GM18505 (cell line): Measurements from ENCODE around the gene ZNF467.

Experiments
- ATAC-seq: cut with Tn5 transposase; IDR thresholded peaks from one replicate; pipeline ENCODE4 v1.9.1; 2021; ENCODE audit not compliant: unreplicated experiment
- POLR2A ChIP-seq: IDR thresholded peaks from 4 replicates; pipeline ENCODE4 v1.6.1; 2011; ENCODE audit warnings: borderline replicate concordance; ENCODE audit not compliant: insufficient read depth, insufficient read length; ENCODE audit errors: extremely low read depth

ZNF467 gene, protein sequence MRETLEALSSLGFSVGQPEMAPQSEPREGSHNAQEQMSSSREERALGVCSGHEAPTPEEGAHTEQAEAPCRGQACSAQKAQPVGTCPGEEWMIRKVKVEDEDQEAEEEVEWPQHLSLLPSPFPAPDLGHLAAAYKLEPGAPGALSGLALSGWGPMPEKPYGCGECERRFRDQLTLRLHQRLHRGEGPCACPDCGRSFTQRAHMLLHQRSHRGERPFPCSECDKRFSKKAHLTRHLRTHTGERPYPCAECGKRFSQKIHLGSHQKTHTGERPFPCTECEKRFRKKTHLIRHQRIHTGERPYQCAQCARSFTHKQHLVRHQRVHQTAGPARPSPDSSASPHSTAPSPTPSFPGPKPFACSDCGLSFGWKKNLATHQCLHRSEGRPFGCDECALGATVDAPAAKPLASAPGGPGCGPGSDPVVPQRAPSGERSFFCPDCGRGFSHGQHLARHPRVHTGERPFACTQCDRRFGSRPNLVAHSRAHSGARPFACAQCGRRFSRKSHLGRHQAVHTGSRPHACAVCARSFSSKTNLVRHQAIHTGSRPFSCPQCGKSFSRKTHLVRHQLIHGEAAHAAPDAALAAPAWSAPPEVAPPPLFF

DNA sequence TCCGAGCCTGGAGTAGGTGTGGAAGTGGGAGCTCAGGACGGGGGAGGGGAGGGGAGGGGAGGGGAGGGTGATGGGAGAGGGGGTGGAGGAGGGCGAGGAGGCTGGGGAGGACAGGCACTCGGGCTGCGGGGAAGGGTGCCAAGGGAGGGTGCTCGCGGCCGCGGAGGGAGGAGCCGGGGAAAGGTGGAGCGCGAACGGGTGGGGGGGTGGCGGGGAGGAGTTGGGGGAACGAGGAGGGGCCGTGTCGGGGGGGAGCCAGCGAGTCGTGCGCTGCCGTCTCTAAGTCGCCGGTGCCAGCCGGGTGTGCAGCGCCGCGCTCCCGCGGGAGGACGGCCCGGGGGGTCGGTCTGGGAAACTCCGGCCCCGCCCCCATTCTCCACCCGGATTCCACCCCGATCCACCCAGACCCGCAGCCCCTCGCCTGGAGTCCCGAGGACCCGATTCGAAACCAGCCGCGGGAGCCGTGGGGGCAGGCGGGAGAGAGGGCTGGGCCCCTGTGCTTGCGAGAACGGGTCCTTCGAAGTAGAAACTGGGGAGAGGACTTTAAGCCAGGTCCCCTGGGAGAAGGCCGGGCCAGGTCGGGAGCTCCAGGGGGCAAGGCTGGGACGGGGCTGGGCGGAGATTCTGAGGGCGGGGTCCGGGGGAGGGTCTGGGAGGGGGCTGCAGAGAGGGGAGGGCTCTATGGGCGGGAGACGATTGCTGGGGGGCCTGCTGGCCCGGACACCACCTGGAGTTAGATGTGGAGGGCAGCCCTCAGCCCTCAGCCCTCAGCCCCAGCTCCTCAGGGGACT is at the start of gene ZNF467:
Gene ZNF467 (minus strand): TSS at position 143 of the 791 bp plus-strand sequence. CDS start 2,556 bp downstream, outside the sequence.
- no peak for TF ChIP-seq POLR2A

DNA sequence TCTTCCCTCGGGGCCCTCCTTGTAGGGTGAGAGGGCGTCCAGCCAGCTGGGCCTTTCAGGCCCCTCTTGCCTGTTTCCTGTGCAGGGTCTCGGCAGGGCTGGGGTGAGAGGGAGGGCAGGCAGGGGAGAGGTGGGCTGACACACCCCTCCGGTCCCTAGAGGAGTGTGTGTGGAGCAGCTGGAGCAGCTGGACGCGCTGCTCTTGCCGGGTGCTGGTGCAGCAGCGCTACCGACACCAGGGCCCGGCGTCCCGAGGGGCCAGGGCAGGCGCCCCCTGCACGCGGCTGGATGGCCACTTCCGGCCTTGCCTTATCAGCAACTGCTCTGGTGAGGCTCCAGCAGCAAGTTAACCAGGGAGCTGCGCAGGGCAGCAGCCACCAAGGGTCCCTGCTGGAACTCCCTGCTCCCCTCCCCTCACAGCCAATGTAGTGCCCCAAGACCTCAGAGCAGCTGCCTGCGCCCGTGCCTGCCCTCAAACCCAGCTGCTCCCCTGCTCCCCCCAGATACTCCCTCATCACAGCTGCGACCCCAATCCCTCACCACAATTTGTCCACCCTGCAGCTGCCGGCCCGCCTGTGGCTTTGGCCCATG is 49.1 kb upstream of the ZNF467 start:
- no peak for TF ChIP-seq POLR2A
- no peak for ATAC-seq

More for the DNA sequence above, at the start of gene ZNF467:
- no peak for ATAC-seq

DNA sequence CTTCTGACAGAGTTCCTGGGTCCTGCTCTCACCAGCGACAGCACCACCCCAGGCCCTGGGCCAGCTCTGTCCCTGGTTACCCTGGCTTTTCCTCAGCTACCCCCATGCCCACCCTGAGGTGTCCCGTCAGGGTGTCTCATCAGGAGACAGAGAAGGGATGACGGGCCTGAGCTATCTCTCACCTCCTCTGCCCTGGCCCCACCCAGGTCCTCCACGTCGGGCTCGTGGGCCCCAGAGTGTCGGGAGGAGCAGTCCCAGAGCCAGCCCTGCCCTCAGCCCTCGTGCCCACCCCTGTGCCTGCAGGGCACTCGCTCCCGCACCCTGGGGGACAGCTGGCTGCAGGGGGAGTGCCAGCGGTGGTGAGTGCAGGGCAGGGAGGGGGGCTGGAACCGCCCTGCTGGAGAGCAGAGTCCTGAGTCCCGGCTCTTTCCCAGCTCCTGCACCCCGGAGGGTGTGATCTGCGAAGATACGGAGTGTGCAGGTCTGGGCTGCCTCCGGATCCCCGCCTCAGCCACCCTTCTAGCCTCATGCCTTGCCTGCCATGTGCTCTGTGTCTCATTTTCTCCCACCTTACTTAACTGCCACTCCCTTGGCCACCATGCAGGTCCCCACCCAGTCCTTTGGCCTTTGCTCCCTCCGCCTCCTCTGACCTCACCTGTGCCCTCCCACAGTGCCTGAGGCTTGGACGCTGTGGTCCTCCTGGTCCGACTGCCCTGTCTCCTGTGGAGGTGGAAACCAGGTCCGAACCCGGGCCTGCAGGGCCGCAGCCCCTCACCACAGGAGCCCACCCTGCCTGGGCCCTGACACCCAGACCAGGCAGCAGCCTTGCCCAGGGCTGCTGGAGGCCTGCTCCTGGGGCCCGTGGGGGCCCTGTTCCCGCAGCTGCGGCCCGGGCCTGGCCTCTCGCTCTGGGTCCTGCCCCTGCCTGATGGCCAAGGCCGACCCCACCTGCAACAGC is 48.1 kb upstream of the ZNF467 start:
- no peak for ATAC-seq
- no peak for TF ChIP-seq POLR2A

DNA sequence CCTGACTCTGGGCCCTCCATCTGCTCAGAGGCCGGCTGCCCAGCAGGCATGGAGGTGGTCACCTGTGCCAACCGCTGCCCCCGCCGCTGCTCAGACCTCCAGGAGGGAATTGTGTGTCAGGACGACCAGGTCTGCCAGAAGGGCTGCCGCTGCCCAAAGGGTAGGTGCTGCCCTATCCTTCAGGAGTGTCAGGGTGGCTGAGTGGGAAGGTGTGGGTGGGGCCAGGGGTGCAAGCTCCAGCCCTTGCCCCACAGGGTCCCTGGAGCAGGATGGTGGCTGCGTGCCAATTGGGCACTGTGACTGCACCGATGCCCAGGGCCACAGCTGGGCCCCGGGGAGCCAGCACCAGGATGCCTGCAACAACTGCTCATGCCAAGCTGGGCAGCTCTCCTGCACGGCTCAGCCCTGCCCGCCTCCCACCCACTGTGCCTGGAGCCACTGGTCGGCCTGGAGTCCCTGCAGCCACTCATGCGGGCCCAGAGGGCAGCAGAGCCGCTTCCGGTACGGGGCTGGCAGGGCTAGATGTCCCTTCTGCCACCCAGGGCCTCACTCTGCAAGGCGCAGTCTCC is 47.3 kb upstream of the ZNF467 start:
- no peak for TF ChIP-seq POLR2A
- no peak for ATAC-seq

DNA sequence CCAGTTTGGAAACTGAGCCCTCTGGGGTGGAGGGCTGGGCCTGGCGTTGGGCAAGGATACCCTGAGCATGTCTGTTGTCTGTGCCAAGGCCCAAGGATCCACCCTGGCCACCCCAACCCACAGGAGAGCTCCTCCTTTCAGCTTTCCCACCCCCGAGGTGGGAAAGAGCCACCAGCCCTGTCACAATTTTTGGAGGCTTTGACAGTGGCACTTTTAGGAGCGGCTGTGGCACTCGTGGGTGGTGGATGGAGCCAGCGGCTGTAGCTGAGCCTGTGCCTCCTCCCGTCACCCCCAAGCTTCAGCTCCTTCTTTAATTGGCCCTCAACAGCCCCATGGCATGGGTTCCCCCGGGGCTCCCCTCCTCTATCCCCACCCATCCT is 46.6 kb upstream of the ZNF467 start:
- no peak for ATAC-seq
- no peak for TF ChIP-seq POLR2A

DNA sequence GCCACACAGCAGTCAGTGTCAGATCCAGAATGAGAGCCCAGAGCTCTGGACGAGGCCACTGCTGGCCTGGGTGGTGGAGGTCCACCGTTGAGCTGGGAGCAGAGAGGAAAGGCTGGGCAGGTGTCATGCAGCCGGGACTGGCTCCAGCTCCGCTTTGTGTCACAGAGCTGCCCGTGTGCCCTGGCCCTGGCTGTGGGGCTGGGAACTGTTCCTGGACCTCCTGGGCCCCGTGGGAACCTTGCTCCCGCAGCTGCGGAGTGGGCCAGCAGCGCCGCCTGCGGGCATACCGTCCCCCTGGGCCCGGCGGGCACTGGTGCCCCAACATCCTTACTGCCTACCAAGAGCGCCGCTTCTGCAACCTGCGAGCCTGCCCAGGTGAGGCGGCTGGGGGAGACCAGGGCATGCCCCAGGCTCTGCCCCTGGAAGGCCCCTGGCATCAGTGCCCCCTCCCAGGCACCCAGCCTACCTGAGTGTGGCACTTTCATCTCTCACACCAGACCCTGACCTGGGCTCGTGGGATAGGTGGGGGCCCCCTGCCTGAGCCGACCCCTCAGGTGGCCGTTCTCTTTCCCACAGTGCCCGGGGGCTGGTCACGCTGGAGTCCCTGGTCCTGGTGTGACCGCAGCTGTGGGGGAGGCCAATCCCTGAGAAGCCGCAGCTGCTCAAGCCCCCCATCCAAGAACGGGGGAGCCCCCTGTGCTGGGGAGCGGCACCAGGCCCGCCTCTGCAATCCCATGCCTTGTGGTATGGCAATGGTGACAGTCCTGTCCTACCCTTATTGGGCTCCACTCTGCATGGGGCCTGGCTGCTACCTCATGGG is 46.0 kb upstream of the ZNF467 start:
- no peak for ATAC-seq
- TF ChIP-seq POLR2A, result no peak

DNA sequence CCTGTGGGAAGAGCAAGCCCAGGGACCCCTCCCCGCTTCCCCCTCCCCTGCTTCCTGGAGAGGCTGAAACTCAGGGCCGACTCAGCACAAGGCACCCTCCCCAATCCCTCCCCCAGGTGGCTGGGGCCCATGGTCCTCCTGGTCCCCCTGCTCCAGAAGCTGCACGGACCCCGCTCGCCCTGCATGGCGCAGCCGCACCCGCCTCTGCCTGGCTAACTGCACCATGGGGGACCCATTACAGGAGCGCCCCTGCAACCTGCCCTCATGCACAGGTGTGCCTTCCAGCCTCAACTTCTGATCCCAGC is 45.1 kb upstream of the ZNF467 start:
- no peak for TF ChIP-seq POLR2A
- no peak for ATAC-seq

DNA sequence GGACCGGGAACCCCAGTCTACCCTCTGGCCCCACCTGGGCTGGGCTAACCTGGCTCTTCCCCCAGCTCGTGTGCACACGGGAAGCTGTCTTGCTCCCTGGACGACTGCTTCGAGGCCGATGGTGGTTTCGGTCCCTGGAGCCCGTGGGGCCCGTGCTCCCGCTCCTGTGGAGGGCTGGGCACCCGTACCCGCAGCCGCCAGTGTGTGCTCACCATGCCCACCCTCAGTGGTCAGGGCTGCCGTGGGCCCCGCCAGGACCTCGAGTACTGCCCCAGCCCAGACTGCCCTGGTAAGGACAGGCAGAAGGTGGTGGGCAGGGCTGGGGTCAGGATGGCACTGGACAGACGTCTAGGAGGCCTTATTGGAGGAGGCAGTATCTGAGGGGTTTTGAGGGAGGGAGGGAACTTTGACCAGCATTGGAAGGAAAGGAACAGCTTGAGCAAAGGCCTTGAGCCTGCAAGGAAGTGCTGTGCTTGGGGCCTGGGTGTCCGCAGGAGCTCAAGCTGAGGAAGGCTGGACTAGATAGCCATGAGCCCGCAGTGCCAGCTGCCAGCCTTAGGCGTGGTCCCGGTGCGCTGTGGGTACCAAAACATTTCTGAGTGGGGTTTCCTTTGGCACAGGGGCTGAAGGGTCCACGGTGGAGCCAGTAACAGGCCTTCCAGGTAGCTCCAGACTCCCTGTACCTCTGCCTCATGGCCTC is 44.6 kb upstream of the ZNF467 start:
- no peak for ATAC-seq
- TF ChIP-seq POLR2A, result no peak

DNA sequence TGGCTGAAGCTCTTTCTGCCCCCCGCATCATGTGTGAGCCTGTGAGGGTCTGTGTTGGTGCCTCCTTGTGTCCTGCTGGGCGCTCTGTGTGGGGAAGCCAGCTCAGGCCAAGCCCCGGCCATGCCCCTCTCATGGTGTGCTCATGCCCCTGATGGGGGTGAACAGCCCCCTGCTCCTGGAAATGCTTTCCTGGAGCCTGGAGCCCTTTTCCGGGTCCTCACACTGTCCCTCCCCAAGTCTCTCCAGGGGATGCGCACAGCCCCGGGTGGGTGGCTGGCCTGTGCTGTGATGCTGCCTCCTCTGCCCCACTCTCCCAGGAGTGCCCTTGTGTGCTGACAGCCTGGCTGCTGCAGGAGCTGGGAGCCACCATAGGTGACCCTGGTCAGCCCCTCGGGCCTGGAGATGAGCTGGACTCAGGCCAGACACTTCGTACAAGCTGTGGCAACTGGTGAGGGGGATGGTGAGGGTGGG is 43.9 kb upstream of the ZNF467 start:
- no peak for ATAC-seq
- TF ChIP-seq POLR2A, result no peak

DNA sequence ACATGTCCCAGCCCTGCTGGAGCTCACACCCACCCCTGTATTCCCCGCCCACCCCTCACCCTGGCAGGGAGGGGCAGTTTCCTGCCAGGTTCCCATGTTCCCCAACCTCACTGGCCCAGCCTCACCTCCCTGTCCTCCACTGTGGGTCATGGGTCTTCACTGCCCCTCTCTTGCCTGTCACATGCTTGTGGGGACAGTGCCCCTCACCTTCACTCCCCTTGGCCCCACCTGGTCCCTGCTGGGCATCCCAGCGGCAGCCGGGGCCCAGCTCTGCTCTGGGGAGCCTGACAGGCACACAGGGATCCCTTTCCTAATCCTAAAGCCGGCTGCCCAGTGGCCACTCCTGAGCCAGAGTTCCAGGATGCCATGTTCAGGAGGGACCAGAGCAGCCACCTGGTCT is 43.4 kb upstream of the ZNF467 start:
- ATAC-seq, result no peak
- TF ChIP-seq POLR2A, result no peak

DNA sequence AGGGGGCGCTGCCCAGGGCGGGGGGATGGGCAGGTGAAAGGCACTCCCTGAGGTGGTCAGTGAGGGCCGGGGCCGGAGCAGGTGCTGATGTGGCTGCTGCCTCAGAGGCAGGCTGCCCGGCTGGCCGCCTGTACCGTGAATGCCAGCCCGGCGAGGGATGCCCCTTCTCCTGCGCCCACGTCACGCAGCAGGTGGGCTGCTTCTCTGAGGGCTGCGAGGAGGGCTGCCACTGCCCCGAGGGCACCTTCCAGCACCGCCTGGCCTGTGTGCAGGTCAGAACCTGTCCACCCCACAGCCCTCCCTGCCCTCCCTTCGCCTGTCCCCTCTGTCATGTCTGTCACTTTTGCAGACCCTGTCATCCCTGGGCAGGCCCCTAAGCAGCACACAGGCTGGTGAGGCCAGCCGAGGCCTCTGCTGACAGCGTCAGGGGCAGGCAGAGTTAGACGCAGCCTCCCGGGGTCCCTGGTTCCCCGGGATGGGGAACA is 42.9 kb upstream of the ZNF467 start:
- ATAC-seq, result no peak
- no peak for TF ChIP-seq POLR2A
